HG03342 (cell line): ENCODE data around the gene LONP2.
"Not testable (repeated sequence)": the region's sequence is repeated elsewhere in the genome, so short reads cannot be mapped to it uniquely, and the experiment has no call there.

Experiments used
- ATAC-seq: cut with Tn5 transposase; IDR thresholded peaks from one replicate; pipeline ENCODE4 v1.9.1; 2021; ENCODE audit warnings: mild to moderate bottlenecking, moderate library complexity; ENCODE audit not compliant: unreplicated experiment

LONP2 gene

GRCh38 chr16:48287239-48287638 lies 43.1 kb downstream of the LONP2 start:
- ATAC-seq: no peak

- no peak for ATAC-seq
Measured at GRCh38 chr16:48291303-48291702, 47.2 kb downstream of the LONP2 start.

GRCh38 chr16:48291754-48292153 lies 47.7 kb downstream of the LONP2 start:
- no peak for ATAC-seq

GRCh38 chr16:48292452-48292851 lies 48.4 kb downstream of the LONP2 start:
- ATAC-seq: no peak

- ATAC-seq: no peak
Measured at GRCh38 chr16:48294724-48295123, 50.6 kb downstream of the LONP2 start.

- ATAC-seq: no peak
Measured at GRCh38 chr16:48295488-48296281, 51.6 kb downstream of the LONP2 start.

GRCh38 chr16:48299471-48299870 lies 55.4 kb downstream of the LONP2 start:
- no peak for ATAC-seq

- no peak for ATAC-seq
Measured at GRCh38 chr16:48300391-48300856, 56.3 kb downstream of the LONP2 start.

GRCh38 chr16:48308535-48308934 lies 64.4 kb downstream of the LONP2 start:
- ATAC-seq: no peak

GRCh38 chr16:48310908-48311641 lies 67.0 kb downstream of the LONP2 start:
- ATAC-seq: no peak

- ATAC-seq: not testable (repeated sequence)
Measured at GRCh38 chr16:48313905-48314304, 69.8 kb downstream of the LONP2 start.

GRCh38 chr16:48317026-48317425 lies 72.9 kb downstream of the LONP2 start:
- no peak for ATAC-seq

GRCh38 chr16:48317614-48318315 lies 73.7 kb downstream of the LONP2 start:
- ATAC-seq: no peak

GRCh38 chr16:48318630-48319029 lies 74.5 kb downstream of the LONP2 start:
- ATAC-seq: no peak

- ATAC-seq: no peak
Measured at GRCh38 chr16:48321317-48322036, 77.4 kb downstream of the LONP2 start.

- ATAC-seq: no peak
Measured at GRCh38 chr16:48323783-48324775, 80.0 kb downstream of the LONP2 start.

GRCh38 chr16:48326915-48327314 lies 82.8 kb downstream of the LONP2 start:
- no peak for ATAC-seq

GRCh38 chr16:48329138-48329537 lies 85.0 kb downstream of the LONP2 start:
- no peak for ATAC-seq

- no peak for ATAC-seq
Measured at GRCh38 chr16:48330189-48330840, 86.2 kb downstream of the LONP2 start.
